Dermis microvascular lymphatic vessel endothelial cell (primary cell): Measurements from ENCODE around the gene RAET1G. TPM values are rescaled to one million over a fixed set of nuclear protein-coding genes. Genes with fewer than 3 reads are reported as not detected.
"Not testable (repeated sequence)": the region's sequence is repeated elsewhere in the genome, so short reads cannot be mapped to it uniquely, and the experiment has no call there.

Experiments used
- DNase-seq, 2 donors: peaks; one replicate each; pipeline versions ENCODE4 v3.0.0 to v3.0.0-alpha.2; 2010; ENCODE audit warnings: low read depth in 2 of 2
- total RNA-seq: library from RNA; depleted of rRNA; stranded (reverse); fragments of >200 nt; gene quantifications from 2 replicates; pipeline ENCODE4 v1.2.1, GENCODE V29; 2014

RAET1G gene
- total RNA-seq, 1 donor from 2014 or later = under 0.01 TPM

DNA sequence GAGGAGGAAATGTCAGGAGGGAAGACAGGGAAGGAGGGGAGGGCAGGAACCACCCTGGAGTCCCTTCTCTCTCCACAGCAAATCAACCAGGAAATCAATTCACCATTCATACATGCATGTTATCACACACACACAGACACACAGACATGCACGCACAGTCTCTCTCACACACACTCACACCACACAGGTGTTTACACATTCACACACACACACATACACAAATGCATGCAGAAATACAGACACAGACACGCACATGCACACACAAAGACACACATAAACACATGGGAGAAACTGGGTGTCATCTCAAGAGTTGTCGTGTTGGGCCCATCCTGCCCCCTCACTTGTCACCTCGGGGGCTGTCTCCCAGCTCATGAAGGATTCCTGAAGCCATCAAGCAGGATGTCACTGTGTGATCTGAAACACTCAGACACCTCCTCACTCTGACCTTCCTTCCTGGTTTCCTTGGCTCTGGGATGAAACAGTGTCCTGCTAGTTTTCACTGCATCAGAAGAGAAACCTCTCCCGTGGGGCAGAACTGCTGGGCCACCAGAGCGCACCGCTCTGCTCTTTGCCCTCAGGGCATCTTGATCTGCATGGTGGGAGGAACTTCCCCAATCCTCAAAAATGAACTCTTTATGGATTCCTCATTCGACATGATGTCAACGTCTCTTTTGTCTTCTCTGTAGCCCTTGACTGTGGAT is 9.2 kb downstream of the RAET1G start:
- DNase-seq = no peak

DNA sequence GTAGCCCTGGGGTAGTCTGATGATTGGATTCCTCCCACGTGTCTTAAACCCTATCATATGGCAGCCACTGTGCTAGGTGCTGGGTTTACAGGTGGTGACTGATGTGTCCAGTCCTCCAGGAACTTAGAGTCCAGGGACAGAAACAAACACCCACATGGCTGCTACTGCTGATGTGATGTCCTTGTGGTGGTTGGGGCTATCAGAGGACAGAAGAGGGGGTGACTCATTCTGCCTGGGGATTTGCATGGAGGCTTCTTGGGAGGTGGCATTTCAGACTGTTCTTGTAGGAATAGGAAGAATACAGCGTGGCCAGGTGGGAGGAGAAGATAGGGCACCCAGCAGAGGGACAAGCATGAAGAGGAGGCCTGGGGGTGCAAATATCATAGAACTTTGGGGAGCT is 9.8 kb downstream of the RAET1G start:
- no peak for DNase-seq

DNA sequence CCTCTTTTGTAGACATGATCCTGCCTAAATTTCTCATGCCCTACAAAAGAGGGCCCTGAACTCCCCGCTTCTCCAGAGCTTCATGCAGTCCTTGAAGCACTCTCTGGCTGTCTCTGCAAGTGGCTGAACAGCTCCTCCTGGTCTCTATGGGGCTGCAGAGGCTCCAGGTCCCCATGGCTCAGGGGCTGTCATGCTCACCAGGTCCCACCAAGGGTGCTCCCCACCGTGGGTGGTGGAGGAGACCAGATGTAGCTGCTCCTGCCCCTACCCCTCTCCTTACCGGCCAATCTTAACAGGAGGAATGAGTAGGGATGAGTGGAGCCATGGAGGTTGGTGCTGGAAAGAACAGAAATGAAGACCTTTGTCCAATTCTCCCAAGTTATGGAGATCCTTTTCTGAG is 10.2 kb downstream of the RAET1G start:
- DNase-seq = not testable (repeated sequence)

- no peak for DNase-seq
Measured at GRCh38 chr6:149910721-149911151, 12.2 kb downstream of the RAET1G start.

GRCh38 chr6:149909701-149910470 is 13.0 kb downstream of the RAET1G start:
- no peak for DNase-seq

DNA sequence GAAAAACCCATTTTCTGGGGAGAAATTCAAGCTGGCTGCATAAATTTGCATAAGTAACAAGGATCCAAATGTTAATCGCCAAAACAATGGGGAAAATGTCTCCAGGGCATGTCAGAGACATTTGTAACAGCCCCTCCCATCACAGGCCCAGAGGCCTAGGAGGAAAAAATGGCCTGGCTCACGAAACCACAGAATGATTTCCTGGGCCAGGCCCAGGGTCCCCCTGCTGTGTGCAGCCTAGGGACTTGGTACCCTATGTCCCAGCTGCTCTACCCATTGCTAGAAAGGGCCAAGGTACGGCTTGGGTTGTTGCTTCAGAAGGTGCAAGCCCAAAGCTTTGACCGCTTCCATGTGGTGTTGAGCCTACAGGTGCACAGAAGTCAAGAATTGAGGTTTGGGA is 14.4 kb downstream of the RAET1G start:
- not testable (repeated sequence) for DNase-seq

DNA sequence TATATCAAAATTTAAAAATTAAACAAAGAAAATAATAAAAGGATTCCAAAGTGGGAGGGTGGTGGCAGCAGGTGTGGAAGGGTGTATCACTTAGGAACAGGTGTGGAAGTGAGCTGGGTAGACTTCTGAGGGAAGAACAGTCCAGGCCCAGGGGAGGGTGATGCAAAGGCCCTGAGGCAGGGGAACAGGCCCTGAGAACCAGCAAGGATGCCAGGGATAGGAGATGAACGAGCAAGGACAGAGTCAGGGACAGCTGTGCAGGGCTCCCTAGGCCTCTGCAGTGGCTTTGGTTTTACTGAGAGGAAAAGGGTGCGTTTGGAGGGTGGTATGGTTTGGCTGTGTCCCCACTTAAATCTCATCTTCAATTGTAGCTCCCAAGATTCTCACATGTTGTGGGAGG is 15.6 kb downstream of the RAET1G start:
- no peak for DNase-seq

DNA sequence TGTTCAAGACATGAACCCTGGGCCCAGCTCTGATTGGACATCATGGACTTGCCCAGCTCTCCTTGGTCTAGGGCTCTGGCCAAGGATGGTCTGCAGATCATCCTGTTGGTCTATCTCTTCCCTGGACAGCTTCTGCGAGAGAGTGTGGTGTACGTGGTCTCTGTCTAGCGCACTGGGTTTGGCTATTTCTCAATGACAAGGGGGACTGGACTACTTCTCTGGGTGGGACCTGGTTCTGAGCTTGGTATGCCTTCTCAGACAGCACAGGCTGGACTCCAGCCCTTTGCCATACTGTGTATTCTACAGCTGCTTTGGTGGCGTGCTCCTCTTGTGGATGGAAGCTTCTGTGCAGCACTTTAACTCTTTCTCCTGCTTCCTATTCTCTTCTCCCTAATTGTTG is 16.5 kb downstream of the RAET1G start:
- no peak for DNase-seq

- no peak for DNase-seq
Measured at GRCh38 chr6:149905911-149906371, 17.0 kb downstream of the RAET1G start.

DNA sequence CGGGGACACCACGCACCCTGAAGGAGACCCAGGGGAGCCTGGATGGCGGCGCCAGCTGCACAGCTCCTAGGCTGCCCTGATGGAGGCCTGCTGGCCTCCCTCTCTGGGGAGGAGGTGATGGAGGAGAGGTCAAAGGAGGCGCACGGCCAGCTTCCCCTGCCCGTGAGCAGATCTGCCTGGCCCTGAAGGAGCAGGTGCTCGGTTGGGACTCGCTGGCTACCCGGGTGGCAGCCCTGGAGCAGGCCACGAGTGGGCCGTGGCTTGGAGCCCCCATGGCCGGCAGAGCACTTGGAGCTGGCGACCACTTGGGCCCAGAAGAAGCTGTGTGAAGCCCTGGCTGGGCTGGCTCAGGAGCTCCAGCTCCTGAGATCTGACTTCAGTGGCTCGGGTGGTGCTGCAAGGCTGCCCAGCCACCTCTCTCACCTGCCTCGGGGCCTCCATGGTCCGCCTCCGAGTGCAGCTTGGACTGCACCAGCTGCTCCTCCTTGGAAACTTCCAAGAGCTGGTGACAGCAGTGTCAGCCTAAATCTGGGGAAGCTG is 17.5 kb downstream of the RAET1G start:
- no peak for DNase-seq

- no peak for DNase-seq
Measured at GRCh38 chr6:149904661-149905370, 18.1 kb downstream of the RAET1G start.

- no peak for DNase-seq
Measured at GRCh38 chr6:149903938-149904611, 18.8 kb downstream of the RAET1G start.

GRCh38 chr6:149901444-149902140 is 21.3 kb downstream of the RAET1G start:
- no peak for DNase-seq

GRCh38 chr6:149900620-149901443 is 22.1 kb downstream of the RAET1G start:
- DNase-seq = no peak

DNA sequence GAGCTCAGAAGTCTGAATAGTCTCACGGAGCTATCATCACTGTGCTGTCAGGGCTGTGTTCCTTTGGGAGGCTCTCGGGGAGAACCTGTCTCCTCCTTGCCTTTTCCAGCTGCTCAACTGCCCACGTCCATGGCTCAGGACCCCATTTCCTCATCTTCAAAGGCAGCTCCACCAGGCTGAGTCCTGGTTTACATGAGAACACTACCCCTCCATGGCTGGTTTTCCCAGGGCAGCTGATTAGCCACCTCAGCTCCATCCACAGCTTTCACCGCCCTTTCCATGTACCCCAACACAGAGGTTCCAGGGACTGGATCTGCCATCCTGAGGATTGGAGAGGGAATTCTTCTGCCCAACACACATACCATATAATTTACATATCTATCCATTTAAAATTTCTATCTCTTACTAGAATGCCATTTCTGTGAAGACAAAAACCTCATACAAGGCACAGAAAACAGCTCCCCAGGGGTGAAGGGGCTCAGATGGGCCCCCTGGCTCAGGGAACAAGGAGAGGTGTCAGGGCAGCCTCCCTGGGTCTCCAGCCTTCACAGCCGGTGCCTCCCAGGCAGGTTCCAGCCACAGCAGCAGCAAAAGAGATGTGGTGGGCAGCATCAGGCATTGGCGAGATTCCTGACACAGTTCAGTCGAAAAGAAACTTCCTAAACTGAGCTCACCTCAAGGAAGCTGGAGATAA is 22.8 kb downstream of the RAET1G start:
- DNase-seq = no peak

DNA sequence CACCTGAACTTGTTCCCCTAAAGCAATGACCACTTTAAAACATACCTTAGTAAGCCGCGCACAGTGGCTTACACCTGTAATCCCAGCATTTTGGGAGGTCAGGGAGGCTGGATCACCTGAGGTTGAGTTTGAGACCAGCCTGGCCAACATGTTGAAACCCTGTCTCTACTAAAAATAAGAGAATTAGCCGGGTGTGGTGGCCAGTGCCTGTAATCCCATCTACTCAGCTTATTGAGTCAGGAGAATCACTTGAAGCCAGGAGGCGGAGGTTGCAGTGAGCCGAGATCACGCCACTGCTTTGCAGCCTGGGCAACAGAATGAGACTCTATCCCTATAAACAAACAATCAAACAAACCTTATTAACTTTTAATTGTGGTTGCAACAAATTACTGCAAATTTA is 23.4 kb downstream of the RAET1G start:
- no peak for DNase-seq

GRCh38 chr6:149898966-149899365 is 24.0 kb downstream of the RAET1G start:
- DNase-seq = no peak

DNA sequence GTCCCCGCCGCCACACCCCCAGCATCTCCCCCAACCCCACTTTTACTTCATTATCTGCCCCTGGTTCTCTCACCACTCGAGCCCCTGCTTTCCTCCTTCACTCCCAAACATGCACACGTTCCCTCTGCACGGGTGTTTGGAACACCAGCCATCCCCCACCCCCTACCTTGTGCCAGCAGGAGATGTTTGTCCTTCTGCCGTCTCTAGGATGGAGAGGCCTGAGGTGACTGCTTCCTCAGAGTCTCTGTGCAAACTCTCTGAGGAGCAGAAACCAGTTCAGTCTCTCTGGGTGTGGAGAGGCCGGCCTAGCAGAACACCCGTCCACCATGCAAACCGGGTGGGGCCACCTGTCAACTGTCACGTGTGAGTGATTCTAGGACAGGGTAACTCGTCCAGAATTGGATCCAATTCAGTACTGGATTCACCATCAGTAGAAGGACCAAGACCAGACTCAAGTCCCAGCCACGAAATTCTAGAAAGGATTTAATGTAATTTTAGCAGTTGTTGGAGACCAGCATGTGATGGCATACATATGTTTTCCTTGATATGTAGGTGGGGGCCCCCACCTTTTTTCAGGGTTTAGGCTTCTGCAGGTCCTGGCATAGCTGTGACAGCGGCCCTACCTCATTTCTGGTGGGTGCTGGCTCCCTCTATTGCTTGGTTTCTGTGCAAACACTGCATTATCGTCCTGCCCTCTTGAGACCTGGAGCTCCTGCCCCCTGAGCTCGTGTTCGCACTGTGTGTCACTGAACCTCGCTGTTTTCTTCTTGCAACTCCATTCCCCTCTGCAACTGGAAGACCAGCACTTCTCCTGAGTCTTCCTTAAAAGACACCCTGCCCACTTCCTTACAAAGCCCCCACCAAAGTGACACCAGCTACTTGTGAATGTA is 24.8 kb downstream of the RAET1G start, which contains the start of gene RAET1E:
Gene RAET1E (minus strand): TSS at position 259 of the 890 bp plus-strand sequence. CDS start 7,212 bp downstream, outside the sequence.
- DNase-seq = no peak
